ENCODE measurements around the gene EPB41L1. TPM values are rescaled to one million over a fixed set of nuclear protein-coding genes. Genes with fewer than 3 reads are reported as not detected.

Gene EPB41L1
- total and polyA plus RNA-seq, 2 experiments from 2014 or later = 24.1 to 48.7 TPM

- Mint-ChIP-seq H3K27me3 (ENCODE audit: insufficient read depth, low read depth, poor library complexity) (no peaks in the 10 kb centered on the region), H3K9me3 (no peaks in the 10 kb centered on the region), H3K4me1 (peaks cover 13% of the 10 kb centered on the region), H3K4me3 (peak overlapping the region; percentile 90), H3K27ac (no peak overlapping the region; the same call in 1 of the 2 replicates), H3K36me3 (ENCODE audit: low read depth) (peaks cover 22% of the 10 kb centered on the region; the same call in 2 of the 3 replicates)
- Histone ChIP-seq H4K20me1 (replicated peaks; ENCODE audit: insufficient read depth) (peaks cover 12% of the 10 kb centered on the region), H3F3A (replicated peaks; ENCODE audit: low read depth) (no peaks in the 10 kb centered on the region), H3K27me3 (ENCODE audit: insufficient read depth) (no peaks in the 10 kb centered on the region), H3K4me3 (peak overlapping the region; percentile 96), H2AFZ (no peak overlapping the region), H3K79me2 (replicated peaks; ENCODE audit: insufficient read depth) (peaks cover 46% of the 10 kb centered on the region), H3K27ac (ENCODE audit: low read depth) (no peak overlapping the region), H3K36me3 (ENCODE audit: insufficient read depth) (0 out of 2 replicates have a peak, but pooled peaks cover 9% of the 10 kb centered on the region), H3K4me2 (peak overlapping the region; percentile 98), H3K4me1 (ENCODE audit: insufficient read depth) (peaks cover 15% of the 10 kb centered on the region), H3K9me2 (ENCODE audit: insufficient read depth) (no peaks in the 10 kb centered on the region)
- DNase-seq (ENCODE audit: low spot score) = no peak
- TF ChIP-seq JUNB (IDR thresholded peaks at IDR 0.05; ENCODE audit: unreplicated experiment) (no peak), ZNF331 (CRISPR knock-in tag; IDR thresholded peaks at IDR 0.05; ENCODE audit: low read depth) (no peak), ZNF114 (CRISPR knock-in tag; IDR thresholded peaks at IDR 0.05) (no peak), CREB1 (CRISPR knock-in tag; IDR thresholded peaks at IDR 0.05; ENCODE audit: low read depth) (no peak), CTCF (conservative IDR thresholded peaks at IDR 0.05; ENCODE audit: low read depth in 2 of 2) (no peak), REST (IDR thresholded peaks at IDR 0.05; ENCODE audit: unreplicated experiment) (no peak), ZNF462 (CRISPR knock-in tag; IDR thresholded peaks at IDR 0.05) (no peak), STAT1 (IDR thresholded peaks at IDR 0.05; ENCODE audit: unreplicated experiment) (no peak), EZH2 (IDR thresholded peaks at IDR 0.05; ENCODE audit: low read depth, unreplicated experiment) (no peak), POLR2AphosphoS5 (IDR thresholded peaks at IDR 0.05; ENCODE audit: low read depth) (no peak), NANOG (IDR thresholded peaks at IDR 0.05; ENCODE audit: borderline replicate concordance) (no peak)
- no peak for ATAC-seq
These were observed 82.9 kb downstream of the EPB41L1 start for GRCh38 chr20:36237477-36237876.
